Measurements from ENCODE around the gene SPEG.
"Not testable (repeated sequence)": the region's sequence is repeated elsewhere in the genome, so short reads cannot be mapped to it uniquely, and the experiment has no call there.

The SPEG gene

GRCh38 chr2:219404954-219405353 is 29.7 kb upstream of the SPEG start:
- DNase-seq (ENCODE audit: low spot score) = no peak

GRCh38 chr2:219405451-219405850 is 29.2 kb upstream of the SPEG start:
- no peak for DNase-seq (ENCODE audit: low spot score)

GRCh38 chr2:219405958-219406860 is 28.4 kb upstream of the SPEG start:
- DNase-seq (ENCODE audit: low spot score) = no peak

DNA sequence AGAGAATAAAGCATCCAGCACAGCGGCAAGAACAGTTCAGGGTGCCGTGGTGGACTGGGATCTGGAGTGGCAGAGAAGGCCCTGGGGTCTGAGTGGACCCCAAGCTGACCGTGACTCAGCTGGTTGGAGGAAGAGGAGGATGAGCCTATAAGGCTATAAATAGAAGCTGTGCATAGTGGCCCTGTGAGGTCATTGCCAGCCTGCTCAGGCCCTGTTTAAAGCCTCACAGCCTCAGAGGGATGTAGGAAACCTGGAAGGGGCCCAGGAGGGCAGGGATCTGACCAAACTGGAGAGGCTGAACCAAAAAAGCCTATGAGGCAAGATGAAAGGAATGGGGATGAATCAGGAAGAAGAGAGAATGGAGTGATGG is 27.8 kb upstream of the SPEG start:
- no peak for DNase-seq (ENCODE audit: low spot score)

DNA sequence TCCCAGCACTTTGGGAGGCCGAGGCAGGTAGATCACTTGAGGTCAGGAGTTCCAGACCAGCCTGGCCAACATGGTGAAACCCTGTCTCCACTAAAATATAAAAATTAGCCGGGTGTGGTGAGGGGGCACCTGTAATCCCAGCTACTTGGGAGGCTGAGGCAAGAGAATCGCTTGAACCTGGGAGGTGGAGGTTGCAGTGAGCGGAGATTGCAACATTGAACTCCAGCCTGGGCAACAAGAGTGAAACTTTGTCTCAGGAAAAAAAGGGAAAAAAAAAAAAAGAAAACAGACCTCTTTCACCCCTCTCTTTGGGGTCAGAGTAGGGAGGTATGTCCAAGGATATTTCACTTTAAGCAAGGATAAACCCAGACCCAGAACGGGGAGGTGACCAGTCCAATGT is 27.3 kb upstream of the SPEG start:
- not testable (repeated sequence) for DNase-seq (ENCODE audit: low spot score)

DNA sequence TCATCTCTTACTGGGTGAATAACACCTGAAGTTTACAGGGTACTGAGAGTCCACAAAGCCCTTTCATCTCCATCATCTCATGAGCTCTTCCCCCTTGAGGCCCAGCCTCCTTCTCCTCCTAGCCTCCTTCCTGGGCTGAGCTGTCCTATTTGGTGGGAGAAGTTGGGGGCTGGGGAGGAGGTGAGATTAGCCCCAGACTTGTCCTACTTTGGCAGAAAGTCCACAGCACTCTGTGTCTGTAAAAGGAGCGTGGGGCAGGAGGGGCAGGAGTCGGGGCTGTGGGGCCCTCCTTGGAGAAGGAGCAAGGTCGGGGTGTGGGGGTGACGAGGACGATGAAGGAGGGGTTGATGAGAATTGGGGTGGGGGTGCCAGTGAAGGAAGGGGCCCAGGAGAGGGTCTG is 26.4 kb upstream of the SPEG start:
- DNase-seq (ENCODE audit: low spot score) = no peak

GRCh38 chr2:219408631-219409030 is 26.0 kb upstream of the SPEG start:
- no peak for DNase-seq (ENCODE audit: low spot score)

DNA sequence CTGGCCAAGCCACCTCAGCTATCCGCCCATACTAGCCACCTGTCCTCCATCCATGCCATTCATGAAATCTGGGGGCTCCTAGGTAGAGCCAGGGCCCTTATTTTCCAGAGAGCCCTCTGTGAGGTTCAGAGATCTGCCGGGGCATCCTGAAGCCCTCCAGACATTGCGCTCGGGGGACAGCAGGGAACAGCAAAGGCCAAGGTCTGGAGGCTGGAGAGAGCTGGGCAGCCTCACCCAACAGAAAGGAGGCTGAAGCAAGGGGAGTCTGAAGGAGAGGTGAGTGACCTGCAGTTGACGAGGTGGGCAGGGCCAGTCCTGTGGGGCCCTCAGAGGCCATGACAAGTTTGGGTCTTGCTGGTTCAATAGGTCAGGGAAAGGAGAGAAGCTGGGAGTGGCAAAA is 25.0 kb upstream of the SPEG start:
- DNase-seq (ENCODE audit: low spot score) = no peak

DNA sequence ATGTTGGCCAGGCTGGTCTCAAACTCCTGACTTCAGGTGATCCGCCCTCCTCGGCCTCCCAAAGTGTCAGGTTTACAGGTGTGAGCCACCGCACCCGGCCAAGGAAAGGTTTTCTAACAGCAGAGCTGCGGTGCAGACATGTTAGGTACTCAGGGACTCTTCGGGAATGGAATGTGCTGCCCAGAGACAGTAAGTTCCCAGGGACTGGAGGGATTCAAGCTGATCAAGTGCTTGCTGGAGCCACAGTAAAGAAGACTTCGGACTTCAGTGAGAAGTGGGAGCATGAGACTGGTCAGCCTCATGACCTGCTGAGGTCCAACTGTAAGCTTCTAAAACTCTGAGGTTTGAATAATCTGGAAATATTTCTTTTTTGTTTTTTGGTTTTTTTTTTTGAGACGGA is 24.3 kb upstream of the SPEG start:
- DNase-seq (ENCODE audit: low spot score) = no peak

- no peak for DNase-seq (ENCODE audit: low spot score)
Measured at GRCh38 chr2:219414857-219415256, 19.8 kb upstream of the SPEG start.

GRCh38 chr2:219415580-219416234 is 18.9 kb upstream of the SPEG start:
- no peak for DNase-seq (ENCODE audit: low spot score)

GRCh38 chr2:219416235-219416602 is 18.4 kb upstream of the SPEG start:
- DNase-seq (ENCODE audit: low spot score) = no peak

GRCh38 chr2:219416938-219417337 is 17.7 kb upstream of the SPEG start:
- DNase-seq (ENCODE audit: low spot score) = no peak

DNA sequence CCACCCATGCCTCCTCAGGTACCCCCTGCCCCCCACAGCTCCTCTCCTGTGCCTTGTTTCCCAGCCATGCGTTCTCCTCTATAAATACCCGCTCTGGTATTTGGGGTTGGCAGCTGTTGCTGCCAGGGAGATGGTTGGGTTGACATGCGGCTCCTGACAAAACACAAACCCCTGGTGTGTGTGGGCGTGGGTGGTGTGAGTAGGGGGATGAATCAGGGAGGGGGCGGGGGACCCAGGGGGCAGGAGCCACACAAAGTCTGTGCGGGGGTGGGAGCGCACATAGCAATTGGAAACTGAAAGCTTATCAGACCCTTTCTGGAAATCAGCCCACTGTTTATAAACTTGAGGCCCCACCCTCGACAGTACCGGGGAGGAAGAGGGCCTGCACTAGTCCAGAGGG is 17.3 kb upstream of the SPEG start:
- no peak for DNase-seq (ENCODE audit: low spot score)

GRCh38 chr2:219418155-219419011 is 16.3 kb upstream of the SPEG start, which contains the start of gene DES:
TSS of gene DES (plus strand) at chr2:219418377. CDS start at chr2:219418463, 86 bp downstream.
- no peak for DNase-seq (ENCODE audit: low spot score)

DNA sequence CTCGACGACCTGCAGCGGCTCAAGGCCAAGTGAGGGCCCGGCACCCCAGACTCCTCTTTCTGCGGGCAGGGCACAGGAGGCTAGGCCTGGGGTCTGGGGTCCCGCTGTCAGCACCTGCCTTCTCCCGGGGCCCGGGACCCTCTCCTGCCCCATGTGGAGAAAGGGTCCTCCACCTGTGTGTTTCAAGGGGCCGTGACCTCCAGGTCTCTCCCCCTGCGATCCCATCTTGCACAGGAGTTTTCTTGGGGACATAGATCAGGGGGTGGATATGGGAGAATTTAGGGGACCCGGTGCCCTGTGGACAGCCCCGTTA is 15.7 kb upstream of the SPEG start:
- no peak for DNase-seq (ENCODE audit: low spot score)

GRCh38 chr2:219419331-219420197 is 15.1 kb upstream of the SPEG start:
- no peak for DNase-seq (ENCODE audit: low spot score)

- no peak for DNase-seq (ENCODE audit: low spot score)
Measured at GRCh38 chr2:219420687-219421086, 14.0 kb upstream of the SPEG start.

DNA sequence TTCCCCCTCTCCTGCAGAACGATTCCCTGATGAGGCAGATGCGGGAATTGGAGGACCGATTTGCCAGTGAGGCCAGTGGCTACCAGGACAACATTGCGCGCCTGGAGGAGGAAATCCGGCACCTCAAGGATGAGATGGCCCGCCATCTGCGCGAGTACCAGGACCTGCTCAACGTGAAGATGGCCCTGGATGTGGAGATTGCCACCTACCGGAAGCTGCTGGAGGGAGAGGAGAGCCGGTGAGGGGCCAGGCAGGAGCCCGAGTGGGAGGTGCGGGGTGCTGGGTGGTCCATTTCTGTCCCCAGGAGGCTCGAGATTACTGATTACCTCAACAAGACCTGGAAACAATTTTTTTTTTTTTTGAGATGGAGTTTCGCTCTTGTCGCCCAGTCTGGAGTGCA is 13.3 kb upstream of the SPEG start:
- no peak for DNase-seq (ENCODE audit: low spot score)

GRCh38 chr2:219422952-219423534 is 11.6 kb upstream of the SPEG start:
- no peak for DNase-seq (ENCODE audit: low spot score)

GRCh38 chr2:219423652-219424377 is 10.8 kb upstream of the SPEG start:
- no peak for DNase-seq (ENCODE audit: low spot score)

Measured in CD4-positive, alpha-beta T cell treated with Interleukin-15 for 4 hours (primary cell).